ENCODE measurements around the gene OXTR.

Gene OXTR

DNA sequence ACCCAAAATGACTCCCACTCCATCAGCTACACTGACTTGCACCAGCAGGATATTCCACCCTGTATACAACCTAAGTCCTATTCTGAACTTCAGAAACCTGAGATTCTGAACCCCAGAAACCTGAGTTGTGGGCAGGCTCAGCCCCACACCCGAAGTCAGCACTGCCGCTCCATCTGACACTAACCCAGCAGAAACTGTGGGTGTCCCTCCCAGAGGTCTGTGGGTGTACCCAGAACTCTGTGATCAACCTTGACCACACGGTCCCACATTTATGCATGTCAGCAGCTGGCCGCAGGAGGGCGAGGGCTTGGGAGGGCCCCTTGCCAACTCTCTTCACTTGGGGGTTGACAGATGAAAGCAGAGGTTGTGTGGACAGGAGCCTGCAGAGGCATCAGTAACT is 9.3 kb downstream of the OXTR start:
- Histone ChIP-seq H3K27me3 (ENCODE audit: control insufficient read depth, insufficient read depth, low read length) (no peaks in the 10 kb centered on the region), H3K36me3 (ENCODE audit: control insufficient read depth, insufficient read depth, low read length) (no peaks in the 10 kb centered on the region), H3K4me2 (ENCODE audit: low read length) (no peak overlapping the region), H2AFZ (no peak overlapping the region), H3K79me2 (no peaks in the 10 kb centered on the region), H3K9me3 (ENCODE audit: control insufficient read depth, low read length) (no peaks in the 10 kb centered on the region), H3K9ac (no peak overlapping the region), H3K4me3 (ENCODE audit: low read depth, low read length) (no peak overlapping the region), H3K27ac (no peak overlapping the region), H3K4me1 (no peaks in the 10 kb centered on the region)
- TF ChIP-seq, protein P1, sequence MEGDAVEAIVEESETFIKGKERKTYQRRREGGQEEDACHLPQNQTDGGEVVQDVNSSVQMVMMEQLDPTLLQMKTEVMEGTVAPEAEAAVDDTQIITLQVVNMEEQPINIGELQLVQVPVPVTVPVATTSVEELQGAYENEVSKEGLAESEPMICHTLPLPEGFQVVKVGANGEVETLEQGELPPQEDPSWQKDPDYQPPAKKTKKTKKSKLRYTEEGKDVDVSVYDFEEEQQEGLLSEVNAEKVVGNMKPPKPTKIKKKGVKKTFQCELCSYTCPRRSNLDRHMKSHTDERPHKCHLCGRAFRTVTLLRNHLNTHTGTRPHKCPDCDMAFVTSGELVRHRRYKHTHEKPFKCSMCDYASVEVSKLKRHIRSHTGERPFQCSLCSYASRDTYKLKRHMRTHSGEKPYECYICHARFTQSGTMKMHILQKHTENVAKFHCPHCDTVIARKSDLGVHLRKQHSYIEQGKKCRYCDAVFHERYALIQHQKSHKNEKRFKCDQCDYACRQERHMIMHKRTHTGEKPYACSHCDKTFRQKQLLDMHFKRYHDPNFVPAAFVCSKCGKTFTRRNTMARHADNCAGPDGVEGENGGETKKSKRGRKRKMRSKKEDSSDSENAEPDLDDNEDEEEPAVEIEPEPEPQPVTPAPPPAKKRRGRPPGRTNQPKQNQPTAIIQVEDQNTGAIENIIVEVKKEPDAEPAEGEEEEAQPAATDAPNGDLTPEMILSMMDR (IDR thresholded peaks at IDR 0.05), result no peak

DNA sequence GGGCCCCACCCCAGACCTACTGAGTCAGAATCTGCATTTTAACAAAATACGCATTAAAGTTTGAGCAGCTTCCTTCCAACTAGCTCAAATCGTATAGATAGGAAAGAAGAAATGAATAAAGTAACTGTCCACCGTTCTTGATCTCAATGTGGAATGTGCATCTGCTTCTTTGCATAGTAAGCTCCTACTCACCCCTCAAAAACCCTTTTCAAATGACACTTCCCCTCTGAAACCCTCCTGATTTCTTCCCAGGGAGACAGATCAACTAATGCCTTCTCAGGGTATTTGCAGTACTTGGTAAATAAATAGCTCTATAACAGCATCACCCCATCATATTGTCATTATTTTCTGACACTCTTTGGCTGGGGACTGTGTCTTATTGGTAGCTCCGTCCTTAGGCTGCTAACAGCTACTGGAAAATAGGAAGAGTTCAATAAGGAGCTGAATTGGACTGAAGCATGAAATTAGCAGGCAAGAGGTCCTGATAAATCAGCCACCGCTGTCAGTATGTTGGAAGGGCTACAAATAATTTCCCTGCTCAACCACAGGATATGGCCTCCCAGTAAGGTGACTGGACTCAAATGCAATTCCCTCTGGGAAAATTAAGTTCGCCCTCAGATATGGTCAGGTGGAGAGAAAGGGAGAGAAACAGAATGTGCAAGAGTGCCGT is 10.2 kb downstream of the OXTR start:
- no peak overlapping the region for H3K4me3 ChIP-seq (ENCODE audit: low read depth, low read length)
- no peaks in the 10 kb centered on the region for H3K27me3 ChIP-seq (ENCODE audit: control insufficient read depth, insufficient read depth, low read length)
- no peaks in the 10 kb centered on the region for H3K79me2 ChIP-seq
- H2AFZ ChIP-seq, result no peak overlapping the region
- H3K9ac ChIP-seq, result no peak overlapping the region
- no peaks in the 10 kb centered on the region for H3K4me1 ChIP-seq
- H3K27ac ChIP-seq, result no peak overlapping the region
- H3K4me2 ChIP-seq (ENCODE audit: low read length), result no peak overlapping the region
- H3K36me3 ChIP-seq (ENCODE audit: control insufficient read depth, insufficient read depth, low read length), result no peaks in the 10 kb centered on the region
- TF ChIP-seq, protein P1 (IDR thresholded peaks at IDR 0.05), result no peak
- H3K9me3 ChIP-seq (ENCODE audit: control insufficient read depth, low read length), result no peaks in the 10 kb centered on the region

DNA sequence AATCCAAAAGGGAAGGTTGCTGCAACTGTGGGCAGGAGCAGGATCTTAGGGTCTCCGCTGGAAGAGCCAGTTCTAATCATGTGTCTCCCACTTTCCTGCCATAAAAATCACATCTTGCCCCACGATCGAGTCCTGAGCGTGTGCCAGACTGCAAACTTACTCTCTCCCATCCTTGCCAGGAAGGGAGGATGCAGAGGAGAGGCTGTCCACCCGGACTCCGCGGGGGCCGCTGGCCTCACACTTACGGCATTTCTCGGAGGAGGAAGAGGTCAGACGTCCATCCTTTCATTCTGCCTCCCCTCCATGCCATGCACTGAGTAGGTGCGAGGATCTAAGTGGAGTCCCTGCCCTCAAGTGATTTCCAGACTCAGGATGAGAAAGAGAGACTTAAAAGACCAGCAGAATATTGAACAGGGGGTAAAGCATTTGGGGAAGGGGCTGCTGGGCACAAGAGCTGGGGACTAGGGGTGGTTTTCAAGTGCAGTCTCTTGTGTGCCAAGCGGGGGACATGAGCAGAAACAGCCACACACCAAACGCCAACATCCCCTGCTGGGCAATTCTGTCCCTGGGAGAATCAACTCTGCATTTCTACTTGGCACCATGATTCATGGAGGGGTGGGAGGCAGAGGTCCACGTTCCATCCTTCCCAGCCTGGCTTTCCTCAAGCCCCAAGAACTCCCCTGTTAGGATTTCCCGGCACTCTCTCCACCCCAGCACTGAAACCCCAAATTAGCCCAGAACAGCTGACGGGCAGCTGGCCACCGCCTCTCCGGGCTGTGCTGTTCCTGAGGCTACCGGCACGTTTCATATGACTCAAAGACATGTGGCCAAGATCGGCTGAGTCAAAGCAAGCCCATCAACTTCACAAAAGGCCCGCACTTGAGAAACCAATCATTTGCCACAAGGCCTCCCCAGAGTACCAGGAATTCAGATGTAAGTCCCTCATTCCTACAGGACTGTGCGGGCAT is 11.6 kb downstream of the OXTR start:
- Histone ChIP-seq H3K9ac (no peak overlapping the region), H3K4me2 (ENCODE audit: low read length) (no peak overlapping the region), H3K4me1 (no peaks in the 10 kb centered on the region), H3K27ac (no peak overlapping the region), H3K36me3 (ENCODE audit: control insufficient read depth, insufficient read depth, low read length) (no peaks in the 10 kb centered on the region), H2AFZ (no peak overlapping the region), H3K27me3 (ENCODE audit: control insufficient read depth, insufficient read depth, low read length) (no peaks in the 10 kb centered on the region), H3K9me3 (ENCODE audit: control insufficient read depth, low read length) (no peaks in the 10 kb centered on the region), H3K4me3 (ENCODE audit: low read depth, low read length) (no peak overlapping the region), H3K79me2 (no peaks in the 10 kb centered on the region)
- TF ChIP-seq, protein P1 (IDR thresholded peaks at IDR 0.05), result no peak

DNA sequence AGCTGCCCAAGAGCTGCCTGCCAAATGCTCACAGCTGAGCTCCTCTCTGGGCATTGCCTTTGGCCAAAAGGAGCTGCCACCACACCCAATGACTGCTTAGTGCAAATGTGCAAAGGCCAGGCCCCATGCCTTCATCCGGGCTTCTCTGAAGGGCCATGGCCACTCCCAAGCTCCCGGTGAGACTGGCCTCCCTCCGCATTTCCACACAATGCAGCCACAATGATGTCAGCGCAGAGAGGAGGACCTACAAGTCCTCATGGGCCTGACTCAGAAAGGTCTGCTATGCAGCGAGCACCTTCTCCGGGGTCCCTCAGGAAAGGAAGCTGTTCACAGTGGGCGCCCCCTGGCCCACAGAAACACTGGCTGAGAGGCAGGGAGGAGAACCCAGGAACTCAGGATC is 12.7 kb downstream of the OXTR start:
- Histone ChIP-seq H3K4me1 (no peaks in the 10 kb centered on the region), H2AFZ (no peak overlapping the region), H3K79me2 (no peaks in the 10 kb centered on the region), H3K9ac (no peak overlapping the region), H3K9me3 (ENCODE audit: control insufficient read depth, low read length) (no peaks in the 10 kb centered on the region), H3K36me3 (ENCODE audit: control insufficient read depth, insufficient read depth, low read length) (no peaks in the 10 kb centered on the region), H3K27me3 (ENCODE audit: control insufficient read depth, insufficient read depth, low read length) (no peaks in the 10 kb centered on the region), H3K4me2 (ENCODE audit: low read length) (no peak overlapping the region), H3K4me3 (ENCODE audit: low read depth, low read length) (no peak overlapping the region), H3K27ac (no peak overlapping the region)
- TF ChIP-seq, protein P1 (IDR thresholded peaks at IDR 0.05), result no peak

Measured in parathyroid adenoma (tissue), 2 donors.